HCT116 (cell line): ENCODE measurements around the gene SMARCD1. TPM values are rescaled to one million over a fixed set of nuclear protein-coding genes. Genes with fewer than 3 reads are reported as not detected.
A peak's percentile ranks its signal among the peaks of the same experiment; 100 is the strongest.

Experiments used
- ATAC-seq: fragments of 200-7000 bp; cut with Tn5 transposase; 2 replicates; pipeline ENCODE4 v1.9.1; 2020; ENCODE audit warnings: mild to moderate bottlenecking, moderate library complexity
- BruUV-seq: library from RNA; stranded (reverse); fragments of 400-500 nt; replicated peaks from 2 replicates; lab custom pipeline; 2021; lab: Mats Ljungman, UMichigan
- CTCF ChIA-PET: fragments of 300-600 bp; sonication (Branson Sonifier 250); formaldehyde crosslinking; loops from one replicate; lab custom pipeline; 2021; ENCODE audit warnings: antibody characterized with exemption; lab: Charles Lee
- POLR2A ChIA-PET: fragments of 300-600, 350-600 bp; sonication (Branson Sonifier 250); formaldehyde crosslinking; loops from one replicate; lab custom pipeline; 2021; ENCODE audit warnings: antibody characterized with exemption; lab: Charles Lee
- RAD21 ChIA-PET, 2 experiments: fragments of 300-600 bp; sonication (Branson Sonifier 250); formaldehyde crosslinking; loops; one replicate each; lab custom pipeline; 2023; ENCODE audit warnings: low total read pairs in 2 of 2; ENCODE audit not compliant: uncharacterized antibody in 2 of 2, unreplicated experiment in 2 of 2, low non-redundant PET in 1 of 2; lab: Charles Lee
- DNase-seq: peaks from one replicate; pipeline ENCODE4 v3.0.0-alpha.2; 2010; ENCODE audit warnings: low read depth, low spot score
- H2AFZ ChIP-seq: fragments of 200-600 bp; shearing (Covaris generic), sonication (generic); 2 replicates; pipeline ENCODE4 v1.6.1; 2017; ENCODE audit warnings: low read depth, mixed run types, mixed read lengths, antibody characterized with exemption, low read length; ENCODE audit not compliant: poor library complexity, severe bottlenecking
- H3K27ac ChIP-seq: 2 replicates; pipeline ENCODE4 v1.5.1; 2012; ENCODE audit warnings: low read depth, low read length
- H3K27me3 ChIP-seq: fragments of 200-600 bp; sonication (generic); 2 replicates; pipeline ENCODE4 v1.6.1; 2016; ENCODE audit warnings: mixed run types, low read length, mixed read lengths; ENCODE audit not compliant: insufficient read depth
- H3K36me3 ChIP-seq, 2 experiments: fragments of 200-500 bp in 1 of 2; fragments of 200-600 bp in 1 of 2; sonication (Bioruptor generic) in 1 of 2; sonication (generic) in 1 of 2; 2 replicates each; pipeline versions ENCODE4 v1.5.1 to v1.6.1; 2014 to 2016; ENCODE audit warnings: low read length in 2 of 2, inconsistent platforms in 1 of 2, mixed read lengths in 1 of 2, mixed run types in 1 of 2; ENCODE audit not compliant: insufficient read depth in 2 of 2, control insufficient read depth in 1 of 2
- H3K4me1 ChIP-seq, 2 experiments: fragments of 200-600 bp in 1 of 2; sonication (generic) in 1 of 2; 2 replicates each; pipeline versions ENCODE4 v1.5.1 to v1.6.1; 2012 to 2017; ENCODE audit warnings: low read length in 2 of 2, inconsistent platforms in 1 of 2, mild to moderate bottlenecking in 1 of 2, mixed read lengths in 1 of 2, mixed run types in 1 of 2, moderate library complexity in 1 of 2; ENCODE audit not compliant: insufficient read depth in 2 of 2, control insufficient read depth in 1 of 2
- H3K4me2 ChIP-seq: fragments of 200-600 bp; sonication (generic); 2 replicates; pipeline ENCODE4 v1.6.1; 2017; ENCODE audit warnings: mixed run types, low read length, mixed read lengths
- H3K4me3 ChIP-seq, 2 experiments: fragments of 200-600 bp in 1 of 2; sonication (generic) in 1 of 2; replicated peaks in 1 of 2; 2 replicates each; pipeline ENCODE4 v1.5.1; 2011 to 2016; ENCODE audit warnings: low read length in 2 of 2, control low read depth in 1 of 2, low read depth in 1 of 2, mild to moderate bottlenecking in 1 of 2, mixed read lengths in 1 of 2, mixed run types in 1 of 2
- H3K79me2 ChIP-seq: fragments of 200-600 bp; sonication (generic); 2 replicates; pipeline ENCODE4 v1.6.1; 2017; ENCODE audit warnings: mild to moderate bottlenecking, mixed run types, low read length, moderate library complexity, mixed read lengths; ENCODE audit not compliant: insufficient read depth
- H3K9ac ChIP-seq: fragments of 200-600 bp; sonication (generic); 2 replicates; pipeline ENCODE4 v1.6.1; 2016; ENCODE audit warnings: low read length, mixed read lengths
- H3K9me2 ChIP-seq: fragments of 200-600 bp; sonication (generic), shearing (Covaris generic); 2 replicates; pipeline ENCODE4 v1.6.1; 2017; ENCODE audit warnings: mixed run types, mild to moderate bottlenecking, moderate library complexity; ENCODE audit not compliant: insufficient read depth
- H3K9me3 ChIP-seq, 2 experiments: fragments of 200-500 bp in 1 of 2; fragments of 200-600 bp in 1 of 2; sonication (Bioruptor generic) in 1 of 2; sonication (generic) in 1 of 2; 2 replicates each; pipeline ENCODE4 v1.6.1; 2014 to 2017; ENCODE audit warnings: low read length in 2 of 2, mixed read lengths in 2 of 2, inconsistent platforms in 1 of 2, low read depth in 1 of 2, mild to moderate bottlenecking in 1 of 2, mixed run types in 1 of 2, moderate library complexity in 1 of 2; ENCODE audit not compliant: control insufficient read depth in 1 of 2, insufficient read depth in 1 of 2
- H4K20me1 ChIP-seq: fragments of 200-600 bp; sonication (generic), shearing (Covaris generic); 2 replicates; pipeline ENCODE4 v1.6.1; 2017; ENCODE audit warnings: mixed run types, mild to moderate bottlenecking, moderate library complexity; ENCODE audit not compliant: insufficient read depth
- CEBPB ChIP-seq: IDR thresholded peaks from 2 replicates; pipeline ENCODE4 v1.6.1; 2012; ENCODE audit warnings: low read depth
- EGR1 ChIP-seq: IDR thresholded peaks from 2 replicates; pipeline ENCODE4 v1.6.1; 2012; ENCODE audit warnings: low read depth
- ELF1 ChIP-seq: IDR thresholded peaks from 2 replicates; pipeline ENCODE4 v1.6.1; 2012; ENCODE audit warnings: low read depth, borderline replicate concordance
- EZH2 ChIP-seq: fragments of 200-600 bp; sonication (generic); IDR thresholded peaks from 2 replicates; pipeline ENCODE4 v1.6.1; 2017; ENCODE audit warnings: antibody characterized with exemption, mixed run types
- EZH2phosphoT487 ChIP-seq: fragments of 200-600 bp; IDR thresholded peaks from 2 replicates; pipeline ENCODE4 v1.6.1; 2018; ENCODE audit warnings: antibody characterized with exemption, borderline replicate concordance
- JUND ChIP-seq: IDR thresholded peaks from 2 replicates; pipeline ENCODE4 v1.6.1; 2012
- POLR2A ChIP-seq: IDR thresholded peaks from 2 replicates; pipeline ENCODE4 v1.7.0; 2011; ENCODE audit warnings: borderline replicate concordance; ENCODE audit not compliant: insufficient read depth, insufficient read length; ENCODE audit errors: extremely low read depth
- SIN3A ChIP-seq: IDR thresholded peaks from 2 replicates; pipeline ENCODE4 v1.6.1; 2012; ENCODE audit warnings: low read depth
- SRF ChIP-seq: IDR thresholded peaks from 2 replicates; pipeline ENCODE4 v1.6.1; 2012; ENCODE audit warnings: low read depth
- YY1 ChIP-seq: IDR thresholded peaks from 2 replicates; pipeline ENCODE4 v1.6.1; 2011; ENCODE audit warnings: low read length, low read depth, moderate library complexity, mild to moderate bottlenecking; ENCODE audit not compliant: insufficient replicate concordance; ENCODE audit errors: extremely low read depth
- ZFX ChIP-seq: fragments of 450-650 bp; IDR thresholded peaks from 2 replicates; pipeline ENCODE4 v1.6.1; 2017
- ZNF274 ChIP-seq: fragments of 200-500 bp; sonication (Bioruptor generic); IDR thresholded peaks from 2 replicates; pipeline ENCODE4 v1.6.1; 2014; ENCODE audit warnings: mild to moderate bottlenecking, low read depth, low read length, inconsistent platforms
- intact Hi-C: fragments of 100-400 bp; cut with micrococcal nuclease; formaldehyde crosslinking; loops from 2 replicates; pipeline ENCODE4 v1.10.0; 2022
- total RNA-seq: library from RNA; stranded (reverse); gene quantifications from one replicate; pipeline ENCODE4 v1.2.1, GENCODE V29; 2021; ENCODE audit not compliant: unreplicated experiment
- TF ChIP-seq, protein P1 (sequence below), 3 experiments: fragments of 200-600 bp in 1 of 3; sonication (generic) in 1 of 3; IDR thresholded peaks in 2 of 3; conservative IDR thresholded peaks in 1 of 3; 2 replicates each; pipeline ENCODE4 v1.5.1; 2012 to 2017; ENCODE audit warnings: low read depth in 2 of 3, low read length in 2 of 3, antibody characterized with exemption in 1 of 3, borderline replicate concordance in 1 of 3, control low read depth in 1 of 3, mild to moderate bottlenecking in 1 of 3, mixed read lengths in 1 of 3, mixed run types in 1 of 3, moderate library complexity in 1 of 3; ENCODE audit not compliant: insufficient read depth in 1 of 3
- TF ChIP-seq, protein P2 (sequence below): IDR thresholded peaks from 2 replicates; pipeline ENCODE4 v1.6.1; 2012
- TF ChIP-seq, protein P3 (sequence below): IDR thresholded peaks from 2 replicates; pipeline ENCODE4 v1.6.1; 2011; ENCODE audit warnings: mild to moderate bottlenecking, low read length, moderate library complexity; ENCODE audit not compliant: insufficient replicate concordance; ENCODE audit errors: extremely low read depth

Gene SMARCD1
- total RNA-seq, 1 experiment from 2014 or later = 64.8 TPM

DNA sequence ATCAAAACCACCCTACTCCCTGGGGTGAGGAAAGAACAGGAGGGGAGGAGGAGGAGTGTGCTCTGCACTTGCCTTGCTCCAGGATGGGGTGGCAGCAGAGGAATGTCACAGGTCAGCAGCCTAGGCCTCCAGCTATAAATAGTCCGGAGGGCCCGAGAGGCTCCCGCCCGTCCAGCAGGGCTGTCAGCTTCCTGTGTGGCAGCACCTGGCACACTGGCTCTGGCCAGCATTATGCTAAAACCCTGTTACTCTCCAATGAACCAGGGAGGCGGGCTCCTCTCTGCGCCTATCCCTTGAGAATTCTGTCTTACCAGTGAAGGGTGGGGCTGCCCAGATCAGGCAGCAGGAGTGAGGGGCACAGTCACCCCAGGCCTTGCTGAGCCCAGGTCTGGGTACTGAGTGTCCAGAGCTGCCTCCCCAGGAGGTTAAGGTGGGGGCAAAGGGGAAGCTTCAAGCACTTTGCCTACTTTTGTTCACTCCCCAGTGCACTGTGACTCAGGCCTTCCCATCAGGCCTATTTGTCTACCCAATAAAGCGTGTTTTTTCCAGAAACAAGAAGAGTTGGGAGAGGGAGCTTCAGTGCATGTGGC lies 25.7 kb downstream of the SMARCD1 start:
- CTCF ChIA-PET = interaction anchor here (0.8 to 3.8 kb wide), 23 partner anchors 7 to 814 kb away, joined by 3 to 33 read pairs (median 5); partner anchors contain the start of genes CERS5, GPD1 and SMARCD1
- POLR2A ChIA-PET = interaction anchor here (0.9 to 2.8 kb wide), 4 partner anchors 9 to 114 kb away, joined by 3 to 20 read pairs (median 6); partner anchors contain the start of gene SMARCD1
- DNase-seq (no peak), ATAC-seq (no peak)
- Histone ChIP-seq H3K9me3 (no peaks in the 10 kb centered on the region), H4K20me1 (no peaks in the 10 kb centered on the region), H3K4me3 (peak overlapping the region in 1 of 2 experiments; percentile 36; a peak in 1 of 4 replicates), H3K27ac (peak overlapping the region; percentile 21), H3K4me2 (peak overlapping the region; percentile 64), H3K79me2 (peaks cover 30% of the 10 kb centered on the region), H3K9ac (peak overlapping the region; percentile 33), H3K9me2 (no peaks in the 10 kb centered on the region), H3K4me1 (peaks cover 20 to 22% of the 10 kb centered on the region in 2 experiments), H3K36me3 (no peaks in the 10 kb centered on the region), H3K27me3 (no peaks in the 10 kb centered on the region), H2AFZ (no peak overlapping the region)
- intact Hi-C loops = loop anchor here (2.0 to 5.0 kb wide), 2 partner anchors 56 to 201 kb away; partner anchors contain the start of gene CERS5
- no TSS peak for BruUV-seq
- TF ChIP-seq, protein P1, sequence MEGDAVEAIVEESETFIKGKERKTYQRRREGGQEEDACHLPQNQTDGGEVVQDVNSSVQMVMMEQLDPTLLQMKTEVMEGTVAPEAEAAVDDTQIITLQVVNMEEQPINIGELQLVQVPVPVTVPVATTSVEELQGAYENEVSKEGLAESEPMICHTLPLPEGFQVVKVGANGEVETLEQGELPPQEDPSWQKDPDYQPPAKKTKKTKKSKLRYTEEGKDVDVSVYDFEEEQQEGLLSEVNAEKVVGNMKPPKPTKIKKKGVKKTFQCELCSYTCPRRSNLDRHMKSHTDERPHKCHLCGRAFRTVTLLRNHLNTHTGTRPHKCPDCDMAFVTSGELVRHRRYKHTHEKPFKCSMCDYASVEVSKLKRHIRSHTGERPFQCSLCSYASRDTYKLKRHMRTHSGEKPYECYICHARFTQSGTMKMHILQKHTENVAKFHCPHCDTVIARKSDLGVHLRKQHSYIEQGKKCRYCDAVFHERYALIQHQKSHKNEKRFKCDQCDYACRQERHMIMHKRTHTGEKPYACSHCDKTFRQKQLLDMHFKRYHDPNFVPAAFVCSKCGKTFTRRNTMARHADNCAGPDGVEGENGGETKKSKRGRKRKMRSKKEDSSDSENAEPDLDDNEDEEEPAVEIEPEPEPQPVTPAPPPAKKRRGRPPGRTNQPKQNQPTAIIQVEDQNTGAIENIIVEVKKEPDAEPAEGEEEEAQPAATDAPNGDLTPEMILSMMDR (IDR thresholded peaks at IDR 0.05 in 2 of 3, conservative IDR thresholded peaks at IDR 0.05 in 1 of 3; ENCODE audit: borderline replicate concordance in 1 of 3, insufficient read depth in 1 of 3, low read depth in 2 of 3, low read length in 2 of 3) = no peak
- TF ChIP-seq CEBPB = no peak
- TF ChIP-seq ZFX = no peak
- TF ChIP-seq ELF1 = no peak
- TF ChIP-seq SRF = no peak
- TF ChIP-seq EZH2 = no peak
- TF ChIP-seq SIN3A = no peak
- TF ChIP-seq ZNF274 = no peak
- TF ChIP-seq YY1 = no peak
- TF ChIP-seq, protein P2, sequence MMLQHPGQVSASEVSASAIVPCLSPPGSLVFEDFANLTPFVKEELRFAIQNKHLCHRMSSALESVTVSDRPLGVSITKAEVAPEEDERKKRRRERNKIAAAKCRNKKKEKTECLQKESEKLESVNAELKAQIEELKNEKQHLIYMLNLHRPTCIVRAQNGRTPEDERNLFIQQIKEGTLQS = no peak
- no peak for TF ChIP-seq EZH2phosphoT487
- TF ChIP-seq, protein P3, sequence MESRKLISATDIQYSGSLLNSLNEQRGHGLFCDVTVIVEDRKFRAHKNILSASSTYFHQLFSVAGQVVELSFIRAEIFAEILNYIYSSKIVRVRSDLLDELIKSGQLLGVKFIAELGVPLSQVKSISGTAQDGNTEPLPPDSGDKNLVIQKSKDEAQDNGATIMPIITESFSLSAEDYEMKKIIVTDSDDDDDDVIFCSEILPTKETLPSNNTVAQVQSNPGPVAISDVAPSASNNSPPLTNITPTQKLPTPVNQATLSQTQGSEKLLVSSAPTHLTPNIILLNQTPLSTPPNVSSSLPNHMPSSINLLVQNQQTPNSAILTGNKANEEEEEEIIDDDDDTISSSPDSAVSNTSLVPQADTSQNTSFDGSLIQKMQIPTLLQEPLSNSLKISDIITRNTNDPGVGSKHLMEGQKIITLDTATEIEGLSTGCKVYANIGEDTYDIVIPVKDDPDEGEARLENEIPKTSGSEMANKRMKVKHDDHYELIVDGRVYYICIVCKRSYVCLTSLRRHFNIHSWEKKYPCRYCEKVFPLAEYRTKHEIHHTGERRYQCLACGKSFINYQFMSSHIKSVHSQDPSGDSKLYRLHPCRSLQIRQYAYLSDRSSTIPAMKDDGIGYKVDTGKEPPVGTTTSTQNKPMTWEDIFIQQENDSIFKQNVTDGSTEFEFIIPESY = no peak
- no peak for TF ChIP-seq JUND
- TF ChIP-seq POLR2A = no peak
- TF ChIP-seq EGR1 = no peak
- RAD21 ChIA-PET = interaction anchor here (1.1 to 1.7 kb wide), 4 partner anchors 26 to 204 kb away, joined by 3 to 6 read pairs (median 4); partner anchors contain the start of genes CERS5 (in 1 of the 2) and SMARCD1 (in 1 of the 2)
